Measurements from ENCODE around the gene CADPS.
"Not testable (repeated sequence)": the region's sequence is repeated elsewhere in the genome, so short reads cannot be mapped to it uniquely, and the experiment has no call there.

Gene CADPS

DNA sequence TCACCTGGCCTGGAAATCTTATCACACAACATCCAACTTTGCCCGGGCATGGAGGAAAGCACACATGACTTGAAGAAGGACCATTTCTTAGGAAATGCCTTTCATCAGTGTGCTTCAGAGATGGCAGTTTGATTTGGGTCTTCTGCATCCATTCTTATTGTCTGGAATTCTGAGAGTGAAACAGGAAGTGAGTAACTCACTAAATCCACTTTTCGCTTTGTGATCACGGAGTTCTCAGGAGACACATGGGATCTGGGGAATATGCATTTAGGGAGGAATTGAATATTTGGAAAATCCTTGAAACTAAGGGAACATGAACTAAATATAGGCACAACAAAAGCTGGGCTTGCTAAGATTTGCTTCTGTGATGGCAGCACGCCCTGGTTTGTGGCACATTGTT, 289.4 kb downstream of the CADPS start:
- DNase-seq = no peak

DNA sequence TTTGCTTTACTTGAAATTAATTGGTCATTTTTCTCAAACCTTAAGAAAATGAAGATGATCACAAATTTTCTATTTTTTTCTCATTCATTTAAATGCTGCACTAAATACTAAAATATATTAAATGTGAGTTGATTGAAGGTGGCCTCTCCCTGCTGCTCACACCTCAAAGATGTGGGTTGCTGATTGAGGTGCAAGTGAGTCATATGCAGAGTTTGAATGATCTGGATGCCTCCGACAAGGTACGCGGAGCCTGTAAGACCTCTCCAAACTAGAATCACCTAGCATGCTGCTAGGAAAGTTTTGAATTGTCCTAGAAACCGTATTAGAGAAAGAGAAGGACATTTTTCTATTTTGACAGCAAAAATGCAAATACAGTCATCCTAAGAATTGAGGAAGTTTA, 290.6 kb downstream of the CADPS start:
- no peak for DNase-seq

DNA sequence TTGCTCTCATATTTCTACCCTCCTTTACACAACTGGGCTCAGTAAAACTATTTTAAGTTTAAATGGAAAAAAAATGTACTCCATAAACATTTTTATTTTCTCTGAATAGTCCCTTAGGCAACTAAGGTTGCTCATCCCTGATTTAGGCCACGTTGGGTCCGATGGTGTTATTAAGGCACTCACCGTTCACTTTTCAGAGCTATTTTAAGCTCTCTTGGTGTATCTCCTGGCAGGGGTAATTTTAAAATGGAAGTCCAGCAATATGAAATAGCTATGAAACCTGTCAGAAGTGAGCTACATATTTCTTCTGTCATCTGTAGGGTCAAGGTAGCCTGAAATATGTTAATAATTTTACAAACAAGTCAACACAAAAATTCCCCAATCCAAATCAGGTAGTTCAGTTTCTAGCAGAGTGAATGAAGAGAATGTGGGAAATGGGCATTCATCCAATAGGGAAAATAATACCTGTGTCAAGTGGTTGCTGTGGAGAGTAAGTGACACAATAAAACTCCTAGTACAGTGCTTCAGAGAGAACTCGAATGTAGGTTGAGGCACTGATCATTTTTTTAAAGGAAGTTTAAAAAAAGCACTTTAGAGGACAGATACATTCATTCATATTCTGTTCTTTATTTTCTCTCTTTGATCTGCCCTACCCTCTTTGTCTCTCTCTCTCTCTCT, 292.6 kb downstream of the CADPS start:
- no peak for DNase-seq

DNA sequence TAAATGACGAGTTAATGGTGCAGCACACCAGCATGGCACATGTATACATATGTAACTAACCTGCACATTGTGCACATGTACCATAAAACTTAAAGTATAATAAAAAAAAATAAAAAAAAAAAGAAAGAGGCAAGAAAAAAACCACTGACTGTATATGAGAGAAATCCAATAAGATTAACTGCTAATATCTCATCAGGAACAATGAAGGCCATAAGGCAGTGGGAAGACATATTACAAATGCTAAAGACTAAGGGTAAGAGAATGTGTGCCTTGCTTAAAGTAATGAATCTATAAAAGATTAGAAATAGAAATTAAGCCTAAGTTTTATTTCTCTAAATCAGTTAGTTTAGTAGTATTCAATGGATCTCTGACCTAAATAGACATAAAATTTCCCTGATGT, 294.7 kb downstream of the CADPS start:
- DNase-seq = not testable (repeated sequence)

DNA sequence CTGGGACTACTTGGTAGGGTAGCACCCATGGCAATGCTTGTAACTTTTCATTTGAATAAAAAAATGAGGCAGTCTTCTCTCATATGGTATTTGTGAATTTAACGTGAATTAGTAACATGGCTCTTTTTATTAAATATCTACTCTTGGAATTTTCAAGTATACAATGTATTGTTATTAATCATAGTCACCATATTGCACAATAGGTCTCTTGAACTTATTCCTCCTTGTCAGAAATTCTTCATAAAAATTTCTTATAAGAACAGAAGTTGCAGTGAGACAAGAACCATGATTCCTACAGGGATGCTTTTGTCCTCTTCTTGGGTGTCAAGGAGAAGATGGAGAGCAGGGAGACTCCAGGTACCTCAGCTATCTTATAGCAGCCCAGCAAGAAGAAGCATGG, 298.1 kb downstream of the CADPS start:
- no peak for DNase-seq

DNA sequence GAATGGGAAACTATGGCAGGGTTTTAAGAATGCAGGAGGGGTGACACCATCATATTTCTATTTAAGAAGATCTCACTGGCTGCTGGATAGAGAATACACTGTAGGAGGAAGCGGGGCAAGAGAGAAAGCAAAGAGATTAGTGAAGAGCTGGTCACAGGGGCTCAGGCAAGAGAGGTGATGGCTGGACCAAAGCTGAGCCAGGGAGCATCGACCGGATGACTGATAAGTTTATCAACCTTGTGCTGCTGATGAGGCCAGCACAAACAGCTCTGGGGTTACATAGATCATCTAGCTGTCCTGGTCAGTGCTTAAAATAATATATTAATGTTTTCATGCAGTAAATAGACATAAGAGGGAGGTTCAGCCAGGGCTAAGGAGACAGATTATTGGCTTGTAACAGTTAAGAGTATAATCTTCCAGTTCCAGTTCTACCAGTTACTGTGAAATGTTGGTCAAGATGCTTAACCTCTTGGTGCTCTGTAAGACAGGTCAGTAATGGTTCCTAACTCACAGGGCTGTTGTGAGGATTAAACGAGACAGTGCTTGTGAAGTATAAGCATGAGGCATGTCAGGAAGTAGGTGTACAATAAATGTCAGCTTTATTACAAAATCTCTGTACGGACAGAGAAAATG, 300.8 kb downstream of the CADPS start:
- no peak for DNase-seq

DNA sequence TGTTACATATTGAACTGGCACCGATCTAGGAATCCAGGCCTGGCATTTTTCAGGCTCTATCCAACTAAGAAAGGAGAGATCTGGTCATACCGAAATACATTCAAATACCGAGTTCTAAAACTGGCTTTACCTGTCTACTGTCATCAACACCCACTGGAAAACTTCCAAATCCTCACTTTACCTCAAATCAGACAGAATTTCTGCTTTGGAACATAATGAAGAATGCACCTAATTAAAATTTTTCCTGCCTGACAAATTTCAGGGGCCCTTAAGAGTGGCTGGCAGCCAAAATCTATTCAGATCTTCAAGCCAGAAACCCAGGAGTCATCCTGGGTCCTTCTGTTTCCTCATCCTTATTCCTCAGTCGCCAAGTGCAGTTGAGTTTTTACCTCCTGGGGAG, 303.3 kb downstream of the CADPS start:
- DNase-seq = no peak

DNA sequence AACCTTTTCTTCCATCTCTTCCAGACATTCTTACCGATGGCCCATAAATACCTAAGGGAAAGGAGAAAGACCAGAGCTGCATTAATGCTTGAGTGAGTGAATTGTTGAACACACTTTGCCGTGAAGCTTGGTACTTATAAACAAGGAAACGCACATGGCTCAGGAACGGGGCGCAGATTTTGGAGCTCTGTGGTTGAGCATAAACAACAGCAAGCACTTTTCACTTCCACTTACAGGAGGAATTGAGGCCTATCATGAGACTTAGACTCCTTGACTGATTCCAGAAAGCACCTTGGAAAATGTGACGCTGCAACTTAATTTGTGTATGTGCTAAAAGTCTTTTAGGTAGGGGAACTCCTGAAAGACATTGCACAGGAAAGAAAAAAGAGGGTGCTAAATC, 304.3 kb downstream of the CADPS start:
- DNase-seq = no peak

DNA sequence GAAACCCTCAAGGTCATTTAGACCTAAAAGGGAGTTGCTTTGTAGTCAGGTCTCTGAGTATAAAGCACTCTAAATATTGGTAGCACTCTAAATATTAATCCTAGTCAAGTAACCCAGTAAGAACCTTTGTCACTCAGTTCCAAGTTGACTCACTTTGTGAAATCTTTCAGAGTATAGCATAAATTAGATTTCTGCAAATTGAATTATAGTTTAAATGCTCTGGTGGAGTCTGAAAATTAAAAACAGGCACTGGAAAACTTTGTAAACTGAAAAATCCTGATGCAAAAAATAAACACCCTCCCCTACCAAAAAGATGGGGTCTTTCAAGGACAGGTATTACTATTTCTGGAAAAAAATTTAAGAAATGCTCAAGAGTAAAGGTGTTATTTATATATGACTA, 305.6 kb downstream of the CADPS start:
- DNase-seq = no peak

DNA sequence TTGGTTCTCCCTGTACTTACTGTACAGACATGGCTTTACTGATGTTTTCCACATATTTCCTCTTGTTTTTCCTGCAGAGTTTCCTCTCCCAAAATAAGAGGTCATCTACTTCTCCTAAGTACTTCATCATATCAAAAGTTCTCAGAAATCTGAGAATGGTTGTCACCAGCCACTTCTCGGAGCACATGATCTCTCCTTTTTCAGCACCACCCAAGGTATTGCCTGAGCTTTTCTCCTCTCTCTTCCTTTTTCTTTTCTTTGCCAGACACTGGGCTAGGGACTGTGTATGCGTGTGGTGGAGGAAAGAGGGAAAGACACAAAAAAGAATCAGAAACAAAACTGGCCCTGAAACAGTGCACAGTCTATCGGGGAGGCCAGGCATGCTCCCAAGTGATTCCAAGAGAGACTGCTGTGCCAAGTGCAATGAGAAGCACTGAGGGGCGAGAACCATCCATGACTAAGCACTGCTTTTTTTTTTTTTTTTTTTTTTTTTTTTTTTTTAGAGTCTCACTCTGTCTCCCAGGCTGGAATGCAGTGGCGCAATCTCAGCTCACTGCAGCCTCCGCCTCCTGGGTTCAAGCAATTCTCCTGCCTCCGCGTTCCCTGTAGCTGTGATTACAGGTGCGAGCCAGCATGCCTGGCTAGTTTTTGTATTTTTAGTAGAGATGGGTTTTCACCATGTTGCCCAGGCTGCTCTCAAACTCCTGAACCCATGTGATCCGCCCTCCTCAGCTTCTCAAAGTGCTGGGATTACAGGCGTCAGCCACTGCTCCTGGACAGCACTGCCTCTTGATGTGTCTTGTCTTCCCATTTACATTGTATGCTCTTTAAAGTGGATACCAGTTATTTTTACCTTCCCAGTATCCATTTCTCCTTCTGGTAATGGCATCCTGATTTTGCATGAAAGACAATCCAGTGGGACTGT, 307.9 kb downstream of the CADPS start:
- DNase-seq = no peak

DNA sequence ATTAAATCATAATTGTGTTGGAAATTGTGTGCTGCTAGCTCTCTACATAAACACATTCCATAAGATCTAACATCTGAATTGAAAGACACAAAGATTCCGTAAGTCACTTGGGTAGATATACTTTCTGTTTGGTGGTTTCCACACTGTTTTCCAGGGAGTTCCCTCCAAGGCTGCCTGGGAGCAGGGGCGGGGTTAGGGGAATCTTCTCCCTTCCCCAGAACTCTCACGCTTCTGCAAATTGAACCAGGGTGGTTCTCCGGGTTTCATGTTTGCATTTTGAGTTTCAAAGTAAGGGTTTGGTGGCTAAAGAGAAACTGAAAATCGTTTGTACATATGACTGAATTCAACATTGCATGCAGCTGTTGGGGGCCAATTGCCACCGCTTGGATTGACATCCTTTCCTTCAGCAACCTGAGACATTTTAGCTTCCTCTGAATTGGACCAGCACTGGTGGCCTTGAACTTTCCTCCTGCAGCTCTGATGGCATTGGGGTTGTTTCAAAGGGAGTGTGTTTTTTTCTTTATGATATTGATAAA, 309.1 kb downstream of the CADPS start:
- no peak for DNase-seq

DNA sequence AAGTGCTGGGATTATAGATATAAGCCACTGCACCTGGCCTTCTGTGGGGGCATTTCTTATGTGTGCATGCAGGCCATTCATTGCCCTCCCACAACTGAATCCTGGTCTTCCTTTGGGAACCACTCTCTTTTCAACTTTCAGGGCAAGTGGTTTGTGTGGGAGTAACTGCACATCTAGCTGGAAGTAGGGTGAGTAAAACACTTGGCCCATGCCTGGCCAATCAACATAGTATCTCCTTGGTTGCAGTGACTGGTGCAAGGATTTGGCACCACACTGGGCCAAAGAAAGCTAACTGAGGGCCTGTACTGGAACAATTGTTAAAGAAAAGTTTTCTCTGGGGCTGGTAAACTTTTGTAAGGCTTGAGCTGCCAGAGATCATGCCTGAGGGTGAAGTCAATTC, 312.6 kb downstream of the CADPS start:
- DNase-seq = no peak

DNA sequence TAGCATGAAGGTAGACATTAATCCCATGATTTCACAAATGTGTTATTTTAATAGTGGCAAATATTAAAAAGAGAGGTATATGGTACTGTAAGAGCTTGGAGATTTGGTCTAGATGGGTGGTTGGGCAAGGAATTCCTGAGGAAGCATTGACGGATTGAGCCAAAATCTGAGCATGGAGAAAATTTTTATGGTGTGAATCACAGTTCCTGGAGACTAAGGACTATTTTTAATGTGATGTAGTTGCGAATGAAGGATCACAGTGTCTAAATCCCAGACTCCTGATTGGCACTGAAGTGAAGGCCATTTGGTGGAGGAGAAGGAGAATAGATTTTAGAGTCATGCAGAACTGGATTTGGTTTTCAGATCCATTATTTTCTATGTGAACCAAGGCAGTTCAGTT, 313.2 kb downstream of the CADPS start:
- DNase-seq = no peak

DNA sequence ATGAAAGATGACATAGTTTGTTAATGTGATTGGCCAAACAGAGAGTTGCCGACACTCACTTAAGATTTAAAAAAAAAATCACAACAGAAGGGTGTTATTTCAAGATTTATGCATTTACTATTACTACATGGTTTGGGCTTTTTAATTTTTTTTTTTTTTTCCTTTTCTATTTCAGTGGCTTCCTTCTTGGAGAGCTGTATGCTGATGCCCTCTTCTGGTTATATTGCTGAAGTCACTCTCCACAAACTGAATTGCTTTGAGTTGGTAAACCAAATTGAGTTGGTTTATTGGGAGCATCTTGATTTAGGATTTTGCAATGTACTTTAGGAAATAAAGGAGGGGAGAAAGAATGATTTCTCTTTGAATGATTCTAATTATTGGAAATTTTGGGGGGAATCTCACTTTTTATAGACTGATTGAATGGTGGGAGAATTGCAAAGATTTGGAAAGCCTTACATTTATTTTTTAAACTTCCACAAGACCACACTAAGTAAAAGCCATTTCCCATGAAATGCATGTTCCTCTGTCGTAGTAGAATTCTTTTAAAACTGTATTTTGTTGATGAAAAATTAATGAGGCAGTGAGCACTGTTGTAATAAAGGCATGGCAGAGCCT, 315.3 kb downstream of the CADPS start:
- DNase-seq = no peak

DNA sequence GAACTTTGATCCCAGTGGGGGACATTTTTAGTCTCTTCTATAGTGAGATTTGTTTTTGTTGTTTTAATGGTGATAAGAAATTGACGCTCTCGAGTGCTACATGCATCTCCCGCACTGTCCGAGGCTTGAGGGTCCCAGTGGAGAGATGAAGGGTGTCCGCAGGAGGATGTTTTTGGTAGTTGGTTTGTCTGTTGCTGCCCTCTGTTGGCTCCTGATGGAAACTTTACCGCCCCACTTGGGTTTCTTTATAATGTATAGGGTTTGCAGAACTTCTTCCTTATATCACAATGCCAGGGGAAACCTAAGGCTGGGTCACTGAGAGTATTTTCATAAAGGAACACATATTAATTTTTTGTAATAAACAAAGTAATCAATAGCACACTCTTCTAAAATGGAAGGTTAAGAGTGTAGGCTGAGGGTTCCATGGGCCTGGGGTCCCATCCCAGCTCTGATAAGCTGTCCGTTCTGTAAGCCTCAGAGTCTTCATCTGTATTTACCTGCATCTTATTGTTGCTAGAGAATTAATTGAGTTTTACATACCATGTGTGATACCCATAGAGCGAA, 316.6 kb downstream of the CADPS start:
- DNase-seq = no peak

DNA sequence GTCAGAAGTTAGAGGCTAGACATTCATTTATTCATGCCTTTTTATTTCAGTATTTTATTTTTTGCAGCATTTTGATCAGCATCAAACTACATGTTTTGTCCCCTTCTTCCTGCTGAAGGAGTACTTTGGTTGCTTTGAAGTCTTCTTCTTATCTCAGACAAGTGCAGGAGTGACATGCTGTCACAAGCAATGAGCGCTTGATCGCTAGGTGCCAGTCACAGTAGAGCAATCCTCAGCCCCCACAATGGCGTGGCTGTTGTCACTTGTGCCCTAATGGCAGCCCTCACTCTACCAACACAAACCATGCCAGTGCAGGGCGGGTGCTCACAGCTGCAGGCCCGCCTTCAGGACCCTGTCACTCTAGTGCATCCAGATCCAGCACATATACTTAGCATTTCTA, 317.2 kb downstream of the CADPS start:
- no peak for DNase-seq

DNA sequence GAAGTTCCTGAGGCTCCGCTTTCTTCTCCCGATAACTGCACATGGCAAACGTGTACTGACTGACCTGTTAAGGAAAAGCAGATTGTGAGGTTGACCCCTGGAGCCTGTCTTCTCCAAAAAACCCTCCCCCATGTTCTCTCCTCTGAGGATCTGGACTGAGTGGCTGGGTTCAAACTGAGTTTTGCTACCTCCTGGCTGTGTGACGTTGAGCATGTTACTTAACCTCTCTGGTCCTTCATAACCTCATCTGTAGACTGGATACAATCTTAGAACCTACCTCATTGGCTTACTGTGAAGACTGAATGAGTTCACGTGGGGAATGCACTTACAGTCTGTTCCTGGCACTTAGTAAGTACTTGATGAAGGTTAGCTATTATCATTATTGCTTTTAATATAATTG, 317.8 kb downstream of the CADPS start:
- no peak for DNase-seq

DNA sequence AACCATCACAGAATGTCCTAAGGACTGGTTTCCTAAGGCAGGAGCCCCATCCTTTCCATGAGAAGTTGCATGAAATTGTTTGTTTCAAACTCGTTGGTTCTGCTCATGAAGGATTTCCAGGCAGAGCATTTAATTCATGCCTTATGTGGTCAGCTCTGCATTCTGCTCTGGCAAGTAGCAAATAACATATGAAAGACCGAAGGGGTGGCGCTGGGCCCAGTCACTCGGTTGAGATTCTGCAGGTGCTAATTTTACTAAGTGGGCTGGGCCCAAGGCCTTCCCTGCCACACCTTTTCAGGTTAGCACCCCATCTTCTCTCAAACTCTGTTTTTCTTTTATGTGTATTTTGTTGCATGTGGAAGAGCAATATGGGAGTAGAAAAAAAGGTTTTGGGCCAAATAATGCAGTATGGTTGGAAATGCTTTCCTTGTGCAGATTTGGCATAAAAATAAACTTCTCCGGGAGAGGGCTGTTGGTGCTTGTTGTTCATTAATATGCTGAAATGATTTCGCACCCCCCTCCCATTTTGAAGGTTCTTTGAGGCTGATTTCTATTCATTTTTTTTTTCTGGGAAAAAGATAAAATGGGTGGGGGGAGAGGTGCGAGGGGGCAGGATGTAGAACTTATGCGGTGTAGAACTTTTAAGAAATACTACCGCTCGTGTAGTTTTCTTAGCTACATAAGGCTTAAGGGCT, 318.9 kb downstream of the CADPS start:
- no peak for DNase-seq

DNA sequence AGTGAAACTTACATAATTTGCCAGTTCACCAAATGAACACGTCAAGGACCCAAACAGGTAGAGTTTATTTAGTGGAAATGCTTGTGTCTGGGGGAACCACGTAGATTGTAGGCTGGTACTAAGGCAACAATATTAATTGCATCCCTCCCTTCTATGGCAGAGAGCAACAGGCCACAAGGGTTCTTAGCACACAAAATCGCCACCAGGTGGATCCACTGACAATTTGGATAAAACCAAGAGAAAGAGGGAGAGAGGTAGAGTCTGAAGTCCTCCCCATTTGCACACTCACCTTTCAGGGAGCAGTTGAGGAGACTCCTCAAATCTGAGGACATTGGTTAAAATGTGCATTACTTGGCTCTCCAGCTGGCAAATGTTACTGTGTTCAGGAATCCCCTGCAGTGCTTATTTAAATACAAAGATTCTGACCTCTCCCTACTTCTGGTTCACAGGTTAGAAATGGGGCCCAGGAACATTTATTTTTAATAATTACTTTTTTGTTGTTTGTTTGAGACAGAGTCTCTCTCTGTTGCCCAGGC, 320.9 kb downstream of the CADPS start:
- no peak for DNase-seq

DNA sequence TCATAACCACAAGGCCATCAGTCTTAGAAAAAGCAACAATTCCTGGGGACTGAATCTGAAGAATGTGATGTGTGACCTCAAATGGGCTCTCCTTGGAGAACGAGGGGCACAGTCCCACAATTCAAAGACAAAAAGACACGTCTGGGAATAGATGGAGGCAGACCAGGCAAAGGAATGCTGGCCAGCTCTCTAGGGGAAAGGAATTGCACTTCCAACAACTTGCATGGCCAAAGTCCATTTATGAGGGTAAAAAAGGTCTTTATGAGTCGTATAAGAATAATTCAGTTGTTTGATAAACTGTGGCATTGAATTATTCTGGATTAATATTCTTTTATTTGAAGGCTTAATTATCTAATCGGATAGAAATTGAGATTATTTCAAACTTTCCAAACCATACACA, 321.4 kb downstream of the CADPS start:
- no peak for DNase-seq

DNA sequence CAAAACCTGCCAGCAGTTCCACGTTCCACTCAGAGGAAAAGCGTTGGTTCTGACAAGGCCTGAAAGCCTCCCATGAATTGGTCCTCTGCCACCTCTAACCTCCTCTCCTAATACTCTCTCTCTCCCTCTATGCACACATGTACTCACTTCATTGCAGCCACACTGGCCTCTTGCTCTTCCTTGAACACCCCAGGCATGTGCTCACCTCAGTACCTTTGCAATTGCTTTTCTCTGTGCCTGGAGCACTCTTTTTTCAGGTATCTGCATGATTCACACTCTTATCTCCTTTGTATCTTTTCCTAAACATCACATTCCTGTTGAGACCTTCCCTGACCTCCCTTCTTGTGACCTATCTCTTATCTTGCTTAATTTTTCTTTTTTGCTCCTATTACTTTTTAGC, 323.7 kb downstream of the CADPS start:
- no peak for DNase-seq

DNA sequence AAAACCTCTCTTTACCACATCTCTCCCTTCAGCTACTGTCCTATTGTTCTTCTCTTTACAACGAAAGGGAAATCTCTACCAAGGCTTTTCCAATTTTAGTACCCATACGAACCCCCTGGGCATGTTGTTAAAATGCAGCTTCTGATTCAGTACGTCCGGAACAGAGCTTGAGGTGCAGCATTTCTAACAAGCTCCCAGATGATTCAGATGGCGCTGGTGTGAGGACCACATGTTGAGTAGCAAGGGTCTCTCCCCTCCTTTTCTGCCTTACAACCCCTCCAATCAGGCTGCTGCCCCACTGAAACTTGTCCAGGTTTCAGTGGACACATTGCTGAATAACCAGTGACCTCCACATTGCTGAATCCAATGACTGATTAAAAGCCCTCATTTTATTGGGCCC, 324.8 kb downstream of the CADPS start:
- DNase-seq = no peak
